ENCODE results near the gene UCP3. TPM values are rescaled to one million over a fixed set of nuclear protein-coding genes. Genes with fewer than 3 reads are reported as not detected.

The UCP3 gene
- total and polyA plus RNA-seq, 8 donors, result under 0.01 to 28.0 (median 0.70) TPM; not detected in 1

GRCh38 chr11:74021998-74022397, 13.1 kb upstream of the UCP3 start:
- Histone ChIP-seq H3K27ac (no peak overlapping the region), H3K9me3 (no peaks in the 10 kb centered on the region), H3K4me3 (no peak overlapping the region), H3K4me1 (peaks cover 34 to 68% (median 39%) of the 10 kb centered on the region in 4 donors), H3K27me3 (no peaks in the 10 kb centered on the region), H3K36me3 (peaks cover 0 to 28% (median 15%) of the 10 kb centered on the region in 4 donors)
- intact Hi-C loops (cut with DNase I; ENCODE audit: low total_unique reads), result loop anchor here (10.0 kb wide), 1 partner anchor 47 kb away; no protein-coding TSS in a partner anchor
- no peak for DNase-seq
- WGBS, 5 donors, result 95 to 97% (median 97%) methylated on average over 6 of the region's 6 CpGs
- no peak for TF ChIP-seq CTCF (IDR thresholded peaks at IDR 0.05)
- no peak for TF ChIP-seq POLR2A (IDR thresholded peaks at IDR 0.05)
- TF ChIP-seq POLR2AphosphoS5 (IDR thresholded peaks at IDR 0.05), result no peak
- TF ChIP-seq EP300 (IDR thresholded peaks at IDR 0.05), result no peak

- no peak for DNase-seq
These were observed 11.7 kb upstream of the UCP3 start for GRCh38 chr11:74020539-74020938.

DNA sequence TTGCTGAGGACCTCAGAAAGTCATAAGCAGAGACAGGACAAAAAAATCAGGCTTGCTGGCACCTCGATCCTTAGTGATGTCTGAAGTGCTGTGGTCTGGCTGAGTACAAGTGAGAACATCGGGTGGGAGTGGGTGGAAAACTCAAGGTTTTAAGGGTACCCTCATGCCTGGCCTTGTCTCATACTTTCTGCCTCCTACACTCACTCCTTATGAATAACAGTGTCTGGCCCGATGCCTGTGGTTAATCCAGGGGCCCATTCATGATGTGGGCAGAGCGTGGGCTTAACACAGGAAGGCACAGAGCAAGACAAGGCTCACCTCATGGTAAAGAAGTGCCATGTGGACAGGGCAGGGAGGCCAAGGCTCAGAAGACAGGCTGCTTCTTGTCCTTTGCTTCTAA, 11.0 kb upstream of the UCP3 start:
- intact Hi-C loops (cut with DNase I; ENCODE audit: low total_unique reads), result loop anchor here (10.0 kb wide), 1 partner anchor 45 kb away; no protein-coding TSS in a partner anchor
- peaks cover 0 to 28% (median 12%) of the 10 kb centered on the region in 4 donors for H3K36me3 ChIP-seq
- no peaks in the 10 kb centered on the region for H3K9me3 ChIP-seq
- H3K4me3 ChIP-seq, result no peak overlapping the region
- H3K27me3 ChIP-seq, result no peaks in the 10 kb centered on the region
- no peak for DNase-seq
- TF ChIP-seq EP300 (IDR thresholded peaks at IDR 0.05), result no peak
- no peak for TF ChIP-seq POLR2A (IDR thresholded peaks at IDR 0.05)
- TF ChIP-seq CTCF (IDR thresholded peaks at IDR 0.05), result no peak
- TF ChIP-seq POLR2AphosphoS5 (IDR thresholded peaks at IDR 0.05), result no peak
- WGBS, 5 donors, result 70 to 84% (median 81%) methylated on average over 4 of the region's 4 CpGs
- H3K27ac ChIP-seq, result peak overlapping the region; percentile 80 to 92 (median 90)
- H3K4me1 ChIP-seq, result peaks cover 34 to 51% (median 44%) of the 10 kb centered on the region in 4 donors

More at GRCh38 chr11:74020539-74020938, 11.7 kb upstream of the UCP3 start:
- intact Hi-C loops (cut with DNase I; ENCODE audit: low total_unique reads), result loop anchor here (10.0 kb wide), 1 partner anchor 46 kb away; no protein-coding TSS in a partner anchor
- Histone ChIP-seq H3K4me3 (no peak overlapping the region), H3K36me3 (peaks cover 0 to 30% (median 11%) of the 10 kb centered on the region in 4 donors), H3K4me1 (peaks cover 34 to 58% (median 44%) of the 10 kb centered on the region in 4 donors), H3K27ac (peak overlapping the region in 4 of 5 donors; percentile 84 to 92 (median 90)), H3K27me3 (no peaks in the 10 kb centered on the region), H3K9me3 (no peaks in the 10 kb centered on the region)
- TF ChIP-seq EP300 (IDR thresholded peaks at IDR 0.05), result no peak
- no peak for TF ChIP-seq POLR2A (IDR thresholded peaks at IDR 0.05)
- no peak for TF ChIP-seq CTCF (IDR thresholded peaks at IDR 0.05)
- TF ChIP-seq POLR2AphosphoS5 (IDR thresholded peaks at IDR 0.05), result no peak
- 73 to 86% (median 83%) methylated on average over 4 of the region's 4 CpGs for WGBS, 5 donors

GRCh38 chr11:74019104-74019738, 10.3 kb upstream of the UCP3 start:
- peaks cover 0 to 29% (median 15%) of the 10 kb centered on the region in 4 donors for H3K36me3 ChIP-seq
- TF ChIP-seq EP300 (IDR thresholded peaks at IDR 0.05) (no peak), POLR2A (IDR thresholded peaks at IDR 0.05) (no peak), CTCF (IDR thresholded peaks at IDR 0.05) (no peak), POLR2AphosphoS5 (IDR thresholded peaks at IDR 0.05) (no peak)
- H3K4me1 ChIP-seq, result peaks cover 34 to 48% (median 42%) of the 10 kb centered on the region in 4 donors
- no peaks in the 10 kb centered on the region for H3K27me3 ChIP-seq
- intact Hi-C loops (cut with DNase I; ENCODE audit: low total_unique reads), result no loop called here
- 23 to 41% (median 32%) methylated on average over 4 of the region's 4 CpGs for WGBS, 5 donors
- H3K9me3 ChIP-seq, result no peaks in the 10 kb centered on the region
- DNase-seq, result peak in 1 of 2 donors; percentile 69
- peak overlapping the region; percentile 80 to 92 (median 90) for H3K27ac ChIP-seq
- H3K4me3 ChIP-seq, result no peak overlapping the region

Measured in stomach (tissue), 9 donors.